Left ventricle myocardium inferior (tissue), 1 donor: Measurements from ENCODE around the gene S1PR5. TPM values are rescaled to one million over a fixed set of nuclear protein-coding genes. Genes with fewer than 3 reads are reported as not detected.
"Not testable (repeated sequence)": the region's sequence is repeated elsewhere in the genome, so short reads cannot be mapped to it uniquely, and the experiment has no call there.

ENCODE experiments used
- DNase-seq: peaks from one replicate; pipeline ENCODE4 v3.0.0-alpha.2; 2020
- H3K27ac ChIP-seq: fragments of 200-600 bp; replicated peaks from 2 replicates; pipeline ENCODE4 v1.8.0; 2021
- H3K27me3 ChIP-seq: fragments of 200-600 bp; 2 replicates; pipeline ENCODE4 v1.8.0; 2021; ENCODE audit warnings: low read depth
- H3K36me3 ChIP-seq: fragments of 200-600 bp; 2 replicates; pipeline ENCODE4 v1.8.0; 2021
- H3K4me1 ChIP-seq: fragments of 200-600 bp; 2 replicates; pipeline ENCODE4 v1.8.0; 2021
- H3K4me3 ChIP-seq: fragments of 200-600 bp; 2 replicates; pipeline ENCODE4 v1.8.0; 2021; ENCODE audit warnings: mild to moderate bottlenecking, moderate library complexity
- H3K9me3 ChIP-seq: fragments of 200-600 bp; replicated peaks from 2 replicates; pipeline ENCODE4 v1.8.0; 2021
- intact Hi-C: fragments of 100-400 bp; cut with micrococcal nuclease; formaldehyde crosslinking; loops from one replicate; pipeline ENCODE4 v1.11.0; 2022
- total RNA-seq: library from RNA; stranded (reverse); fragmentation: NEBNext Ultra II Directional; extraction: Animal tissue kit (Norgen Biotek cat#: 25700); gene quantifications from one replicate; pipeline ENCODE4 v1.2.1, GENCODE V29; 2021
- TF ChIP-seq, protein P1 (sequence below): fragments of 200-600 bp; IDR thresholded peaks from 2 replicates; pipeline ENCODE4 v1.8.0; 2021; ENCODE audit warnings: antibody characterized with exemption, mild to moderate bottlenecking, borderline replicate concordance
- donor health status: DM: no; HTN: yes; CAD: no; lungs with severe emphysema.

S1PR5 gene
- total RNA-seq, 1 donor from 2014 or later: 0.11 TPM

DNA sequence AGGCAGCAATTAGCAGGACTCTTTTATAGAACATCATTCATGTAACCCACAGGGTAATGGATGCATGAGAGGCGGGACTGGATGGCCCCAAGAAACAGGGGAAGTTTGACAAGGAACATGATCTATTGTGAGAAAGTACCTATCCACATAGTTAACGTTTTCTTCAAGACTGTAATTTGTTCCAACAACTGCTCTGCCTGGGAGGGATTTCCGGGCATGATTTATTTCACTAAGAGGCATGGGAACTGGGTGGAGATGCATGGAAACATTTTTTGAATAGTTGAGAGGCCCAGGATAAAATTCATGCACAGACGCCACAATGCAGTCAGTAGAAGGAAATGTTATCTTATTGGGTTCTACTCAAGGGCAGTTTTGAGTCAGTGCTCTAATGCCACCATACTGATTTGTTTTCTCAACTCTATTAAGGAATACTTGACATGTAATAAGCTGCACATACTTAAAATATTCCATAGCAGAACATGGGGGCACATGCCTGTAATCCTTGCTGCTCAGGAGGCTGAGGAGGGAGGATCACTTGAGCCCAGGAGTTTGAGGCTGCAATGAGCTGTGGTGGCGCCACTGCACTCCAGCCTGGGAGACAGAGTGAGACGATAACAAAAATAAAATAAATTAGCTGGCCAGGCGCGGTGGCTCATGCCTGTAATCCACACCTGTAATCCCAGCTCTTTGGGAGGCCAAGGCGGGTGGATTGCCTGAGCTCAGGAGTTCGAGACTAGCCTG, 16.6 kb upstream of the S1PR5 start:
- Histone ChIP-seq H3K4me3 (no peak overlapping the region), H3K36me3 (no peaks in the 10 kb centered on the region), H3K9me3 (no peaks in the 10 kb centered on the region), H3K27me3 (peaks cover 7% of the 10 kb centered on the region), H3K27ac (peak overlapping the region; percentile 76), H3K4me1 (peaks cover 2% of the 10 kb centered on the region)
- TF ChIP-seq, protein P1, sequence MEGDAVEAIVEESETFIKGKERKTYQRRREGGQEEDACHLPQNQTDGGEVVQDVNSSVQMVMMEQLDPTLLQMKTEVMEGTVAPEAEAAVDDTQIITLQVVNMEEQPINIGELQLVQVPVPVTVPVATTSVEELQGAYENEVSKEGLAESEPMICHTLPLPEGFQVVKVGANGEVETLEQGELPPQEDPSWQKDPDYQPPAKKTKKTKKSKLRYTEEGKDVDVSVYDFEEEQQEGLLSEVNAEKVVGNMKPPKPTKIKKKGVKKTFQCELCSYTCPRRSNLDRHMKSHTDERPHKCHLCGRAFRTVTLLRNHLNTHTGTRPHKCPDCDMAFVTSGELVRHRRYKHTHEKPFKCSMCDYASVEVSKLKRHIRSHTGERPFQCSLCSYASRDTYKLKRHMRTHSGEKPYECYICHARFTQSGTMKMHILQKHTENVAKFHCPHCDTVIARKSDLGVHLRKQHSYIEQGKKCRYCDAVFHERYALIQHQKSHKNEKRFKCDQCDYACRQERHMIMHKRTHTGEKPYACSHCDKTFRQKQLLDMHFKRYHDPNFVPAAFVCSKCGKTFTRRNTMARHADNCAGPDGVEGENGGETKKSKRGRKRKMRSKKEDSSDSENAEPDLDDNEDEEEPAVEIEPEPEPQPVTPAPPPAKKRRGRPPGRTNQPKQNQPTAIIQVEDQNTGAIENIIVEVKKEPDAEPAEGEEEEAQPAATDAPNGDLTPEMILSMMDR: no peak
- intact Hi-C loops: no loop called here
- no peak for DNase-seq

DNA sequence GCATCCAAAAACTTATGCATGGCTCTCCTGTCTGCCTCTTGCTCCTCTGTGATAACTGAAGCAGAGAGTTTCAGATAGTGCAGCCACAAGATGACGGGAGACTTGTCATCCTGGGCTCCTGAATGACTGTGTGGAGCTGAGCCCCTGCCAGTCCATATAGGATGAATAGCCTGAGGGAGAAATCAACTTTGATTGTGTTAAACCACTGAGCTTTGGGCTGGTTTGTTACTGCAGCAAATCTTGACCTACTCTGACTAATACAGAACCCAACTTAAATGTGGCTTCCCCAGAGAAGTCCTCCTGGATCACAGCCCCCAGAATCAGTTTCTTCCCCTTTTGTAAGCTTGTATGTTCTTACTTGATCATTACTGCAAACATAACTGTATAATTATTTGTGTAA, 15.2 kb upstream of the S1PR5 start:
- Histone ChIP-seq H3K4me1 (peaks cover 2% of the 10 kb centered on the region), H3K27me3 (peaks cover 7% of the 10 kb centered on the region), H3K36me3 (no peaks in the 10 kb centered on the region), H3K27ac (peak overlapping the region; percentile 76), H3K4me3 (no peak overlapping the region), H3K9me3 (no peaks in the 10 kb centered on the region)
- DNase-seq: no peak
- TF ChIP-seq, protein P1: no peak
- intact Hi-C loops: no loop called here

DNA sequence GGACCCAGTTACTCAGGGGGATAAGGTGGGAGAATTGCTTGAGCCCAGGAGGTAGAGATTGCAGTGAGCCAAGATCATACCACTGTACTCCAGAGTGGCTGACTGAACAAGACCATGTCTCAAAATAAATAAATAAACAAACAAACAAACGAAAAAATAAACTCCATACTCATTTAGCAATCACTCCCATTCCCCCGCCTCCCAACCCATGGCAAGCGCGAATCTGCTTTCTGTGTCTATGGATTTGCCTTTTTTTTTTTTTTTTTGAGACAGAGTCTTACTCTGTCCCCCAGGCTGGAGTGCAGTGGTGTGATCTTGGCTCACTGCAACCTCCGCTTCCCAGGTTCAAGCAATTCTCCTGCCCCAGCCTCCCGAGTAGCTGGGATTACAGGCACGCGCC, 9.6 kb upstream of the S1PR5 start:
- intact Hi-C loops, DNase-seq, H3K36me3 ChIP-seq: not testable (repeated sequence)

DNA sequence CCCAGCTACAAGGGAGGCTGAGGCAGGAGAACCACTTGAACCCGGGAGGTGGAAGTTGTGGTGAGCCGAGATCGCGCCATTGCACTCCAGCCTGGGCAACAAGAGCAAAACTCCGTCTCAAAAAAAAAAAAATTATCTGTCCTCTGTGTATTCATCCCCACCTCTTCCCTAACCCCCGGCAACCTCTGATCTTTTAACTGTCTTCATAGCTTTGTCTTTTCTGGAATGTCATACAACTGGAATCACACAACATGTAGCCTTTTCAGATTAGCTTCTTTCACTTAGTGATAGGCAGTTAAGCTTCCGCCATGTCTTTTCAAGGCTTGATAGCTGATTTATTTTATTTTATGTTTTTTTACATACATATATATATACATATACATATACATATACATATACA, 8.4 kb upstream of the S1PR5 start:
- Histone ChIP-seq H3K4me3 (no peak overlapping the region), H3K36me3 (no peaks in the 10 kb centered on the region), H3K9me3 (no peaks in the 10 kb centered on the region), H3K27ac (no peak overlapping the region), H3K27me3 (peaks cover 22% of the 10 kb centered on the region), H3K4me1 (no peaks in the 10 kb centered on the region)
- intact Hi-C loops: no loop called here
- TF ChIP-seq, protein P1: no peak
- DNase-seq: no peak

More for the DNA sequence above, 9.6 kb upstream of the S1PR5 start:
- not testable (repeated sequence) for H3K4me3 ChIP-seq, H3K9me3 ChIP-seq, H3K4me1 ChIP-seq, H3K27ac ChIP-seq, H3K27me3 ChIP-seq

DNA sequence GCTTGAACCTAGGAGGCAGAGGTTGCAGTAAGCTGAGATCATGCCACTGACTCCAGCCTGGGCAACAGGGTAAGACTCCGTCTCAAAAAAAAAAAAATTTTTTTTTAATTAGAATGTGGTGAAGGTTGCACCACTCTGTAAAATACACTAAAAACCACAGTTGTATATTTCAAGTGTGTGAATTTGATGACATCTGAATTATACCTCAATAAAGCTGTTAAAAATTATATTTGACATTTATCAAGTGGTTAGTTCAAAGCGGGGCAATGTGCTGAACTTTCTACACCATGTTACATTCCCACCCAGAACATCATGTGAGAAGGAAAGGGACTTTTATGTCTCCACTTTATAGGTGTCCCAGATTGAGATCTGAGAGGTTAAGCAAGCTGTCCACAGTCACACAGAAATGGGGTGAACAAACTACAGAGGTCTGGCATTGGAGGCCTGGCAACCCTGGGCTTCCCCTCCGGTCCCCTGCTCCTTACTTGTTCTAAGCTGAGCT, 5.9 kb upstream of the S1PR5 start:
- Histone ChIP-seq H3K27ac (no peak overlapping the region), H3K27me3 (peaks cover 46% of the 10 kb centered on the region), H3K9me3 (no peaks in the 10 kb centered on the region), H3K4me1 (peaks cover 8% of the 10 kb centered on the region), H3K36me3 (no peaks in the 10 kb centered on the region), H3K4me3 (no peak overlapping the region)
- intact Hi-C loops: no loop called here
- TF ChIP-seq, protein P1: no peak
- no peak for DNase-seq

DNA sequence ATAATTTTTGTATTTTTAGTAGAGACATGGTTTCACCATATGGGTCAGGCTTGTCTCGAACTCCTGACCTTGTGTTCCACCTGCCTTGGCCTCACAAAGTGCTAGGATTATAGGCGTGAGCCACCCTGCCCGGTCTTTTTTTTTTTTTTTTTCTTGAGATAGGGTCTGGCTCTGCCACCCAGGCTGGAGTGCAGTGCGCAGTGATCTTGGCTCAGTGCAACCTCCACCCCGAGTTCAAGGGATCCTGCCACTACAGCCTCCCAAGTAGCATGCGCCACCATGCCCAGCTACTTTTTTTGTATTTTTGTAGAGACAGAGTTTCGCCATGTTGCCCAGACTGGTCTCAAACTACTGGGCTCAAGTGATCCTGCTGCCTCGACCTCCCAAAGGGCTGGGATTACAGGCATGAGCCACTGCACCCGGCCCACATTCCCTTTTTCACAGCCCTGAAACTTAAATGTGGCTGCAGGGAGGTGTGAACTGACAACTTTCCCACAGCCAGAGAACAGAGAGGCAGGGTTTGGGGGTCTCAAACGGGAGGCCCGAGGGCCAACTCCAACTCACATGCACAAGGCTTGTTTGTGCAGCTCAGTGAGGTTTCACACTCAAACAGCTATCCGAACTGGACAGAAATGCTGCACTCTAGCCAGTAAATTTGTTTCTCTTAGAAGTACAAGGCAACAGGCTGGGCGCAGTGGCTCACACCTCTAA, 4.4 kb upstream of the S1PR5 start:
- no peaks in the 10 kb centered on the region for H3K36me3 ChIP-seq
- no peak overlapping the region for H3K27ac ChIP-seq
- peaks cover 23% of the 10 kb centered on the region for H3K4me1 ChIP-seq
- no peaks in the 10 kb centered on the region for H3K9me3 ChIP-seq
- TF ChIP-seq, protein P1: no peak
- H3K27me3 ChIP-seq: peaks cover 62% of the 10 kb centered on the region
- DNase-seq: no peak
- H3K4me3 ChIP-seq: no peak overlapping the region
- intact Hi-C loops: no loop called here
